ENCODE measurements around the gene CEP19. TPM values are rescaled to one million over a fixed set of nuclear protein-coding genes. Genes with fewer than 3 reads are reported as not detected.

CEP19 gene
- total RNA-seq, 1 experiment from 2014 or later = 1.3 TPM

DNA sequence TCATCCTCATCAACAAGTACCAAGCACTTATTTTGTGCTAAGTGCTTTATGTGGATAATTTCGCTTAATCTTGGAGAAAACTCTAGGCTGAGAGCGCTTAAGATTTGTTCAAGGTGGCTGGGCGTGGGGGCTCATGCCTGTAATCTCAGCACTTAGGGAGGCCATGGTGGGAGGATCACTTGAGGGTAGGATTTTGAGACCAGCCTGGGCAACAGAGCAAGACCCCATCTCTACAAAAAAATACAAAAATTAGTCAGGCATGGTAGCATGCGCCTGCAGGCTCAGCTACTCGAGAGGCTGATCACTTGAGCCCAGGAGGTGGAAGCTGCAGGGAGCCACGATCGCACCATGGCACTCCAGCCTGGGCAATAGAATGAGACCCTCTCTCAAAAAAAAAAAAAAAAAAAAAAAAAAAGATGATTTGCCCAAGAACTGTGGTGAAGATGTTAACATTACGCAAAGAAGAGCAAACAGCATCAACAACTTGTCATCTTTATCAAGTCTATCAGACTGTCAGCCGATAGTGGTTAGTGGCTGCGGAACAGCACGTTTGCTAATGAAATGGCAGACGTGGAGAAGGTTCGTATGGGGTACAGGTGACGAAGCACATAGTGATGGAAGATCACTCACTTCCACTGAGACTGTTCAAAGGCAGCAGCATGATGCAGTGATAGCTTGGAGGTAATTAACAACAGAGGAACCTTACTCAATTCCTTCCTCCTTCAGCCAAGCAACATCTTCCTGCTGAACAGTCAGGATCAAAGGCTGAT, 44.8 kb downstream of the CEP19 start:
- no peaks in the 10 kb centered on the region for H4K20me1 ChIP-seq (ENCODE audit: control insufficient read depth, insufficient read depth, insufficient read length)
- Mint-ChIP-seq H3K4me3 (no peak overlapping the region; a peak in 1 of 5 replicates), H3K27ac (peak overlapping the region in 2 of 3 experiments; percentile 96 to 99; a peak in 3 of 7 replicates), H3K36me3 (ENCODE audit: insufficient read depth in 1 of 3, low read depth in 3 of 3) (peaks cover 0 to 2% (median 0%) of the 10 kb centered on the region in 3 experiments; a peak in 1 of 7 replicates), H3K9me3 (no peaks in the 10 kb centered on the region), H3K27me3 (ENCODE audit: low read depth) (peaks cover 6% of the 10 kb centered on the region), H3K4me1 (peaks cover 25 to 34% of the 10 kb centered on the region in 2 experiments)
- no peak overlapping the region for H3K56ac ChIP-seq (ENCODE audit: insufficient read length, low read depth, low read length)
- H3K27ac ChIP-seq (ENCODE audit: insufficient read length, low read depth, low read length) = no peak overlapping the region
- no peak overlapping the region for H3K23ac ChIP-seq (ENCODE audit: insufficient read length, low read depth, low read length)
- no peak overlapping the region for H3T11ph ChIP-seq (ENCODE audit: low read length)
- no peak overlapping the region for H3K14ac ChIP-seq (ENCODE audit: insufficient read depth, low read length)
- DNase-seq = no peak
- no peak overlapping the region for H4K8ac ChIP-seq (replicated peaks; ENCODE audit: insufficient read length, low read depth, low read length)
- no peak overlapping the region for H3K4me2 ChIP-seq (ENCODE audit: insufficient read depth, insufficient read length, low read length)
- H3K9ac ChIP-seq (ENCODE audit: extremely low read depth, insufficient read length, low read length) = no peak overlapping the region
- H3K4me1 ChIP-seq (ENCODE audit: insufficient read depth, low read length) = peaks cover 6% of the 10 kb centered on the region; the same call in 1 of the 2 replicates
- no peak overlapping the region for H2BK120ac ChIP-seq (ENCODE audit: low read depth, low read length, poor library complexity, severe bottlenecking)
- H3K79me2 ChIP-seq (ENCODE audit: insufficient read depth, low read length) = no peaks in the 10 kb centered on the region
- no peak overlapping the region for H4K91ac ChIP-seq (ENCODE audit: insufficient read length, low read depth, low read length)
- H2BK20ac ChIP-seq (ENCODE audit: low read depth, low read length, poor library complexity, severe bottlenecking) = no peak overlapping the region
- no peak overlapping the region for H2AFZ ChIP-seq (ENCODE audit: low read length)
- no peaks in the 10 kb centered on the region for H3K79me1 ChIP-seq (ENCODE audit: insufficient read depth, low read depth, low read length, poor library complexity, severe bottlenecking)
- TF ChIP-seq, protein P1, sequence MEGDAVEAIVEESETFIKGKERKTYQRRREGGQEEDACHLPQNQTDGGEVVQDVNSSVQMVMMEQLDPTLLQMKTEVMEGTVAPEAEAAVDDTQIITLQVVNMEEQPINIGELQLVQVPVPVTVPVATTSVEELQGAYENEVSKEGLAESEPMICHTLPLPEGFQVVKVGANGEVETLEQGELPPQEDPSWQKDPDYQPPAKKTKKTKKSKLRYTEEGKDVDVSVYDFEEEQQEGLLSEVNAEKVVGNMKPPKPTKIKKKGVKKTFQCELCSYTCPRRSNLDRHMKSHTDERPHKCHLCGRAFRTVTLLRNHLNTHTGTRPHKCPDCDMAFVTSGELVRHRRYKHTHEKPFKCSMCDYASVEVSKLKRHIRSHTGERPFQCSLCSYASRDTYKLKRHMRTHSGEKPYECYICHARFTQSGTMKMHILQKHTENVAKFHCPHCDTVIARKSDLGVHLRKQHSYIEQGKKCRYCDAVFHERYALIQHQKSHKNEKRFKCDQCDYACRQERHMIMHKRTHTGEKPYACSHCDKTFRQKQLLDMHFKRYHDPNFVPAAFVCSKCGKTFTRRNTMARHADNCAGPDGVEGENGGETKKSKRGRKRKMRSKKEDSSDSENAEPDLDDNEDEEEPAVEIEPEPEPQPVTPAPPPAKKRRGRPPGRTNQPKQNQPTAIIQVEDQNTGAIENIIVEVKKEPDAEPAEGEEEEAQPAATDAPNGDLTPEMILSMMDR (conservative IDR thresholded peaks at IDR 0.05) = no peak
- H3K23me2 ChIP-seq (ENCODE audit: insufficient read length, low read depth, low read length, poor library complexity, severe bottlenecking) = no peaks in the 10 kb centered on the region
- no peak overlapping the region for H4K5ac ChIP-seq (ENCODE audit: insufficient read length, low read depth, low read length)
- no peak overlapping the region for H2BK12ac ChIP-seq (ENCODE audit: insufficient read length, low read depth, low read length)
- no peak overlapping the region for H2BK15ac ChIP-seq (ENCODE audit: low read depth, low read length)
- WGBS (ENCODE audit: extremely low coverage, insufficient read length, low lambda C conversion rate) = no CpG with 5 or more reads among the region's 14 CpGs
- no peaks in the 10 kb centered on the region for H3K9me3 ChIP-seq (ENCODE audit: control insufficient read depth, low read depth, low read length)
- H2AK5ac ChIP-seq (ENCODE audit: insufficient read length, low read length) = no peak overlapping the region
- no peaks in the 10 kb centered on the region for H3K27me3 ChIP-seq (ENCODE audit: insufficient read depth, low read length)
- no peak overlapping the region for H2BK5ac ChIP-seq (ENCODE audit: insufficient read length, low read length)
- H3K4ac ChIP-seq (ENCODE audit: low read depth, low read length) = no peak overlapping the region
- H3K18ac ChIP-seq (ENCODE audit: insufficient read length, low read depth, low read length) = no peak overlapping the region
